ENCODE results near the gene ZNF275.

The ZNF275 gene

DNA sequence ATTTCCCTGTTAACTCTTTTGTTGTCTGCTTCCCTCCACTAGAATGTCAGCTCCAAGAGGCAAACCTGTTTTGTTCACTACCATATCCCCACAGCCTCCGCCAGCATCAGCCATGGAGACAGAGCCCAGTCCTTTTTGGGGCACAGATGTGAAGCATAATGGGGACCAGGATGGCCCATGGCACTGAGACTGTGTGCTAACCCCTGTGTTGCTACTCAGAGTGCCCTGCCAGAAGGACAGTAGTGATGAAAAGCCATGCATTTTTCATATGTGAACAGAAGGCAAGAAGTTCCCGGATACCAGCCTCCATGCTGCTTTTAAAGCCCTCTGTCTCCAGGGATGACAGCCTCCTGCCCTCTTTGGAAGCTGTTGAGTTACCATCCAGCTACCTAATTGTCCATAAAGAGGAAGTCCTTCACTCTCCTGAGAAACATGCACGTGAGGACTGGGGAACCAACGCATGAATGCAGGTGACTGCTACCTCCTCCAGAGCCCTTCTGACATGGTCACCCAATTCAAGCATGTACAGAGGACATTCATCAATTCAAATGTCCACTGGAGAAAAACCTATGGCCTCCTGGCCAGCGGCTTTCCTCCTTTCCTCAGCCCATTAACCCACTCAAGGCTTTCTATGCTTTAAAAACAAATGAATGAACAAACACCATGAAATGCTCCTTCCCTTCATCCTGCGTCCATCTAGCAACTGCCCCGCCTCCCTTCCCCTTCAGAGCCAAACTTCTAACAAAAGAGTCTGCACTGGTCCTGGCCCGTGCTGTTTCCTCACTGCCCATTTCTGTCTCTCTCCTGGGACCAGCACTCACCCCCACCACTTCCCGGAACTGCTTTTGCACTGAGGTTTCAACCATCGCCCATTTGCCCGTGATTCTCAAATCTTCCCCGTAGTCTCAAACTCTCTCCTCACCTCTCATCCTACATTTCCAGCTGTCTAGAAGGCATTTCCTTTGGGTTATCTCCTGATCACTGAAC, 30.4 kb upstream of the ZNF275 start:
- in situ Hi-C loops (cut with MboI; ENCODE audit: low sequenced_read_pairs, unreplicated experiment): no loop called here
- no peak for DNase-seq (ENCODE audit: low spot score)
- TF ChIP-seq CTCF (IDR thresholded peaks at IDR 0.05; ENCODE audit: borderline replicate concordance, control extremely low read depth, extremely low read depth, insufficient read depth, missing control alignments): no peak

DNA sequence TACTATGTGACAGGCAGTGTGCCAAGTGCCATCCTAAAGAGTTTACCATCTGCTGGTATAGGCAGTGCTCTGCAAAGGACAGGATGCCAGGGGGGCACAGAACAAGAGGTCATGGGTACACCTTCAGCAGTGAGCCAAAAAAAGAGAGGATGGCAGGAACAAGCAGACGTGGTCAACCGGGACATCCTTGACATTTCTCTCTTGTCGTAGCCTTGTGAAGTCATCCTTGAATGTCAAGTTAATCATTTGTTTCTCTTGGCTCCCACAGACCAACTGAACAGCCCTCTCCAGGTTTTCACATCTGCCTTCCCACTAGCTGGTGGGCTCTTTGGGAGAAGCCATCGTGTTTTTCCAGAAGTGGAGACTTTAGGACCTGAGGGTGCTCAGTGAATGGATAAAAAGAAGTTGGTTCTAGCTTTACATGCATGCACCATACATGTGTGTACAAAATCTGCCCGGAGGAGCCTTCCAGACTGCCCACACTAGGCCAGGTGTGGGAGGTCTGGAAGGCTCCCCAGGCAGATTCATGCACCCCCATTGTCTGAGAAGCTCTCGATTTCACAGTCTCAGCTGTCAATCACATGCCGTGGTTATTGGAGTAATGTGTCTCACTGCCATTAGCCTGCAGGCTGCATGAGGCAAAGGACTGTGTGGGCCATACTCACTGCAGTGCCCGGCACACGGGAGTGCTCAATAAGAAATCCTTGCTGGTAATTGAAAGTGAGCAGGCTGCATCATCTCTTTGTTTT, 28.8 kb upstream of the ZNF275 start:
- TF ChIP-seq CTCF (IDR thresholded peaks at IDR 0.05; ENCODE audit: borderline replicate concordance, control extremely low read depth, extremely low read depth, insufficient read depth, missing control alignments): no peak
- in situ Hi-C loops (cut with MboI; ENCODE audit: low sequenced_read_pairs, unreplicated experiment): no loop called here
- no peak for DNase-seq (ENCODE audit: low spot score)

DNA sequence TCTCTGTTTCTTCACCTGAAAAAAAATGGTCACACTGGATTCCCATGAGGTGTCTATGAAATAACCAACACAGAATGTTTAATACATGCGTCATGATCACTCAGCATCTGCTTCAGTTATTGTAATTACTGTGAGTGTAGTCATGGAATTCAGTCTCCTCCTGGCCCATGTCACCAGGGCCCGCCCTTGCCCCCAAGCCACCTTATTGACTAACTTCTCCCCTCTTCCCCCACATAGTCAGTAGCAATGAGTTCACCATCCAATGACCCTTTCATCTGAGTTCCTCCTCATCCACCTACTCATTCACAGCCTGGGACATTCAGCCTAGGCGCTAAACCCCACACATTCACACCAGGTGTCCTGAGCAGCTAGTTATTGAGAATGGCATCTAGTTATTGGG, 28.0 kb upstream of the ZNF275 start:
- no peak for DNase-seq (ENCODE audit: low spot score)
- in situ Hi-C loops (cut with MboI; ENCODE audit: low sequenced_read_pairs, unreplicated experiment): no loop called here
- no peak for TF ChIP-seq CTCF (IDR thresholded peaks at IDR 0.05; ENCODE audit: borderline replicate concordance, control extremely low read depth, extremely low read depth, insufficient read depth, missing control alignments)

DNA sequence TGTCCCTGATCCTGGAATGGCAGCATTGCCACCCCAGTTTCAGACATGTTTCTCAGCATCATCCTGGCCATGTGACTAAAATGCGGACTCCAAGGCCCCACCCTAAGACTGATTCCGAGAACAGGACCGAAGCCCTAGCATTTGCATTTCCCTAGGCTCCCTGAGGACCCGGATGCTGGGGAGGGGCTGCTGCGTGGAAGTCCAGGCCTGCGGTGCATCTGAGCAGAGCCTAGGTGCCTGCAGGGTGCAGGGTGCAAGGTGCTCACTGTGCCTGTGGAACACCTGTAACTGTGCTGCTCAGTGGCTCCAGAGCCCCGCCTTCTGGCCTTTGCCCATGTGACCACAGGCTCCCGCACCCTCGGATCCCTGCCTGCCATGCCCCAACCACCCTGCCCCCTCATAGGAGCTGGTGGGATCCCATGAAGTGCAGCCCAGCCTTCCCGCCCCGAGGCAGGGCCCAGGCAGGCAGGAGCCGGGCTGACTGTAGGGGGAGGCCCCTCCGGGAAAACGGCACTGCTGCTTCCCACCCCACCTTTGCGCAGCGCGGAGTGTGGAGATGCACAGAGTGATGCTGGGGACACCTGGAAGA, 27.3 kb upstream of the ZNF275 start:
- TF ChIP-seq CTCF (IDR thresholded peaks at IDR 0.05; ENCODE audit: borderline replicate concordance, control extremely low read depth, extremely low read depth, insufficient read depth, missing control alignments): no peak
- in situ Hi-C loops (cut with MboI; ENCODE audit: low sequenced_read_pairs, unreplicated experiment): no loop called here
- no peak for DNase-seq (ENCODE audit: low spot score)

- in situ Hi-C loops (cut with MboI; ENCODE audit: low sequenced_read_pairs, unreplicated experiment): no loop called here
- DNase-seq (ENCODE audit: low spot score): no peak
- TF ChIP-seq CTCF (IDR thresholded peaks at IDR 0.05; ENCODE audit: borderline replicate concordance, control extremely low read depth, extremely low read depth, insufficient read depth, missing control alignments): no peak
Observed at GRCh38 chrX:153307276-153308178, 26.4 kb upstream of the ZNF275 start.
